Measurements from ENCODE around the gene SKIL.

The SKIL gene

GRCh38 chr3:170368921-170369320 lies 11.4 kb downstream of the SKIL start:
- no peak overlapping the region for H2AFZ ChIP-seq (ENCODE audit: low read length)
- H3K4me3 ChIP-seq (ENCODE audit: low read depth, low read length, poor library complexity, severe bottlenecking): no peak overlapping the region
- no peaks in the 10 kb centered on the region for H3K9me2 ChIP-seq (ENCODE audit: low read depth, low read length)
- H3K36me3 ChIP-seq (ENCODE audit: insufficient read depth, low read length): peaks cover 37% of the 10 kb centered on the region
- H3K9me3 ChIP-seq (ENCODE audit: low read length): no peaks in the 10 kb centered on the region
- H3F3A ChIP-seq (ENCODE audit: insufficient read depth, low read length): peaks cover 6% of the 10 kb centered on the region
- H3K27ac ChIP-seq (ENCODE audit: low read depth, low read length, poor library complexity, severe bottlenecking): no peak overlapping the region
- H4K20me1 ChIP-seq (ENCODE audit: insufficient read depth, low read length): no peaks in the 10 kb centered on the region
- peaks cover 55% of the 10 kb centered on the region for H3K4me1 ChIP-seq (ENCODE audit: insufficient read depth, low read length, severe bottlenecking)
- no peaks in the 10 kb centered on the region for H3K27me3 ChIP-seq (ENCODE audit: insufficient read depth, low read length)
- TF ChIP-seq CTCF (IDR thresholded peaks at IDR 0.05; ENCODE audit: low read length): peak; percentile 61
- no peak for TF ChIP-seq EZH2 (IDR thresholded peaks at IDR 0.05; ENCODE audit: borderline replicate concordance, low read length)
- H3K9ac ChIP-seq (ENCODE audit: low read length): no peak overlapping the region
- H3K79me2 ChIP-seq (ENCODE audit: insufficient read depth, low read length): peaks cover 87% of the 10 kb centered on the region
- H3K4me2 ChIP-seq (ENCODE audit: low read length): no peak overlapping the region

- TF ChIP-seq EZH2 (IDR thresholded peaks at IDR 0.05; ENCODE audit: borderline replicate concordance, low read length) (no peak), CTCF (IDR thresholded peaks at IDR 0.05; ENCODE audit: low read length) (no peak)
- Histone ChIP-seq H3K4me1 (ENCODE audit: insufficient read depth, low read length, severe bottlenecking) (peaks cover 32% of the 10 kb centered on the region), H3K9me3 (ENCODE audit: low read length) (no peaks in the 10 kb centered on the region), H3K4me3 (ENCODE audit: low read depth, low read length, poor library complexity, severe bottlenecking) (no peak overlapping the region), H3K4me2 (ENCODE audit: low read length) (peak overlapping the region; percentile 1; the same call in 1 of the 2 replicates), H3K36me3 (ENCODE audit: insufficient read depth, low read length) (peaks cover 31% of the 10 kb centered on the region; the same call in 1 of the 2 replicates), H2AFZ (ENCODE audit: low read length) (no peak overlapping the region), H3K27me3 (ENCODE audit: insufficient read depth, low read length) (no peaks in the 10 kb centered on the region), H4K20me1 (ENCODE audit: insufficient read depth, low read length) (no peaks in the 10 kb centered on the region; the same call in 1 of the 2 replicates), H3K9ac (ENCODE audit: low read length) (no peak overlapping the region), H3K27ac (ENCODE audit: low read depth, low read length, poor library complexity, severe bottlenecking) (no peak overlapping the region), H3K79me2 (ENCODE audit: insufficient read depth, low read length) (peaks cover 92% of the 10 kb centered on the region), H3K9me2 (ENCODE audit: low read depth, low read length) (no peaks in the 10 kb centered on the region), H3F3A (ENCODE audit: insufficient read depth, low read length) (peaks cover 6% of the 10 kb centered on the region)
These were observed 14.8 kb downstream of the SKIL start for GRCh38 chr3:170372190-170372879.

- no peaks in the 10 kb centered on the region for H3F3A ChIP-seq (ENCODE audit: insufficient read depth, low read length)
- H3K9me3 ChIP-seq (ENCODE audit: low read length): peaks cover 4% of the 10 kb centered on the region; the same call in 1 of the 2 replicates
- H3K27me3 ChIP-seq (ENCODE audit: insufficient read depth, low read length): no peaks in the 10 kb centered on the region
- H3K4me3 ChIP-seq (ENCODE audit: low read depth, low read length, poor library complexity, severe bottlenecking): no peak overlapping the region
- H3K27ac ChIP-seq (ENCODE audit: low read depth, low read length, poor library complexity, severe bottlenecking): no peak overlapping the region
- H4K20me1 ChIP-seq (ENCODE audit: insufficient read depth, low read length): no peaks in the 10 kb centered on the region
- TF ChIP-seq CTCF (IDR thresholded peaks at IDR 0.05; ENCODE audit: low read length) (no peak), EZH2 (IDR thresholded peaks at IDR 0.05; ENCODE audit: borderline replicate concordance, low read length) (no peak)
- no peaks in the 10 kb centered on the region; the same call in 1 of the 2 replicates for H3K79me2 ChIP-seq (ENCODE audit: insufficient read depth, low read length)
- no peaks in the 10 kb centered on the region for H3K4me1 ChIP-seq (ENCODE audit: insufficient read depth, low read length, severe bottlenecking)
- H3K9ac ChIP-seq (ENCODE audit: low read length): no peak overlapping the region
- H3K4me2 ChIP-seq (ENCODE audit: low read length): no peak overlapping the region
- H2AFZ ChIP-seq (ENCODE audit: low read length): no peak overlapping the region
- no peaks in the 10 kb centered on the region for H3K9me2 ChIP-seq (ENCODE audit: low read depth, low read length)
- peaks cover 83% of the 10 kb centered on the region for H3K36me3 ChIP-seq (ENCODE audit: insufficient read depth, low read length)
These were observed 26.1 kb downstream of the SKIL start for GRCh38 chr3:170383567-170383966.

Data from OCI-LY1 (cell line).